Panc1 (cell line): ENCODE measurements around the gene TC2N. TPM values are rescaled to one million over a fixed set of nuclear protein-coding genes. Genes with fewer than 3 reads are reported as not detected.

ENCODE experiments used
- ATAC-seq: fragments of 200-7000 bp; cut with Tn5 transposase; 2 replicates; pipeline ENCODE4 v1.9.1; 2020; ENCODE audit warnings: mild to moderate bottlenecking, moderate library complexity
- BruUV-seq: library from RNA; stranded (reverse); fragments of 400-500 nt; replicated peaks from 2 replicates; lab custom pipeline; 2021; lab: Mats Ljungman, UMichigan
- CTCF ChIA-PET: fragments of 300-600 bp; sonication (Branson Sonifier 250); formaldehyde crosslinking; loops from one replicate; lab custom pipeline; 2022; ENCODE audit warnings: antibody characterized with exemption; lab: Charles Lee
- POLR2A ChIA-PET: fragments of 300-600 bp; sonication (Branson Sonifier 250); formaldehyde crosslinking; loops from one replicate; lab custom pipeline; 2022; ENCODE audit warnings: antibody characterized with exemption; lab: Charles Lee
- DNase-seq: peaks from one replicate; pipeline ENCODE4 v3.0.0-alpha.2; 2010; ENCODE audit warnings: low read depth, low spot score
- H3K27ac ChIP-seq: 2 replicates; pipeline ENCODE4 v1.5.1; 2011; ENCODE audit warnings: mild to moderate bottlenecking, low read length, inconsistent platforms
- H3K27me3 ChIP-seq: fragments of 200-500 bp; sonication (Bioruptor generic); 2 replicates; pipeline ENCODE4 v1.6.0; 2014; ENCODE audit warnings: low read length, inconsistent platforms; ENCODE audit not compliant: control insufficient read depth, insufficient read depth
- H3K36me3 ChIP-seq: fragments of 200-500 bp; sonication (Bioruptor generic); 2 replicates; pipeline ENCODE4 v1.5.1; 2014; ENCODE audit warnings: inconsistent platforms, mild to moderate bottlenecking, low read length, moderate library complexity; ENCODE audit not compliant: control insufficient read depth, insufficient read depth
- H3K4me1 ChIP-seq: 2 replicates; pipeline ENCODE4 v1.5.1; 2011; ENCODE audit warnings: inconsistent platforms, mild to moderate bottlenecking, low read length, moderate library complexity; ENCODE audit not compliant: control insufficient read depth, insufficient read depth
- H3K4me3 ChIP-seq, 2 experiments: 2 replicates each; pipeline ENCODE4 v1.5.1; 2011 to 2012; ENCODE audit warnings: low read depth in 2 of 2, low read length in 2 of 2, mild to moderate bottlenecking in 2 of 2, inconsistent platforms in 1 of 2, moderate library complexity in 1 of 2
- H3K9me3 ChIP-seq: fragments of 200-500 bp; sonication (Bioruptor generic); 2 replicates; pipeline ENCODE4 v1.5.1; 2014; ENCODE audit warnings: low read depth, mild to moderate bottlenecking, inconsistent platforms, low read length, moderate library complexity; ENCODE audit not compliant: control insufficient read depth, insufficient read depth
- CTCF ChIP-seq: fragments of 450-650 bp; IDR thresholded peaks from 2 replicates; pipeline ENCODE4 v1.5.1; 2017; ENCODE audit warnings: mild to moderate bottlenecking
- POLR2AphosphoS5 ChIP-seq: IDR thresholded peaks from 2 replicates; pipeline ENCODE4 v1.6.1; 2012; ENCODE audit warnings: mild to moderate bottlenecking, low read depth, low read length, moderate library complexity
- REST ChIP-seq, 2 experiments: IDR thresholded peaks; 2 replicates each; pipeline ENCODE4 v1.6.1; 2011 to 2012; ENCODE audit warnings: low read depth in 2 of 2, control low read depth in 1 of 2, low read length in 1 of 2, mild to moderate bottlenecking in 1 of 2, moderate library complexity in 1 of 2; ENCODE audit not compliant: insufficient read depth in 1 of 2
- SIN3A ChIP-seq: IDR thresholded peaks from 2 replicates; pipeline ENCODE4 v1.6.1; 2012; ENCODE audit warnings: low read depth, mild to moderate bottlenecking, low read length, moderate library complexity, borderline replicate concordance; ENCODE audit not compliant: insufficient read depth
- TCF7L2 ChIP-seq: IDR thresholded peaks from 2 replicates; pipeline ENCODE4 v1.6.1; 2011; ENCODE audit warnings: mild to moderate bottlenecking, low read depth, low read length, inconsistent platforms
- in situ Hi-C: cut with HindIII; loops from 2 replicates; pipeline ENCODE4 v1.10.0; 2016; ENCODE audit warnings: low sequenced_read_pairs, low pct_unique_long_range_greater_than_20kb
- intact Hi-C: fragments of 100-400 bp; cut with micrococcal nuclease; formaldehyde crosslinking; loops from one replicate; pipeline ENCODE4 v1.10.0; 2022; ENCODE audit not compliant: unreplicated experiment
- total RNA-seq: library from RNA; stranded (reverse); gene quantifications from one replicate; pipeline ENCODE4 v1.2.1, GENCODE V29; 2021; ENCODE audit not compliant: unreplicated experiment

Gene TC2N
- total RNA-seq, 1 experiment from 2014 or later, result 0.49 TPM

- ATAC-seq, result no peak
- ChIA-PET POLR2A (no interaction called here), CTCF (no interaction called here)
- no peaks in the 10 kb centered on the region for H3K36me3 ChIP-seq
- no peak overlapping the region for H3K4me3 ChIP-seq
- TF ChIP-seq CTCF (no peak), REST (IDR thresholded peaks at IDR 0.05; ENCODE audit: insufficient read depth in 1 of 2, low read depth in 2 of 2, low read length in 1 of 2) (no peak)
- no peaks in the 10 kb centered on the region for H3K4me1 ChIP-seq
- BruUV-seq, result no TSS peak
- intact Hi-C loops, result no loop called here
- no peak for DNase-seq
- no peak overlapping the region for H3K27ac ChIP-seq
- H3K27me3 ChIP-seq, result no peaks in the 10 kb centered on the region
- in situ Hi-C loops, result no loop called here
- no peaks in the 10 kb centered on the region for H3K9me3 ChIP-seq
Observed at GRCh38 chr14:91753501-91754128, 113.7 kb downstream of the TC2N start.

GRCh38 chr14:91752961-91753360, 114.4 kb downstream of the TC2N start:
- no peaks in the 10 kb centered on the region for H3K4me1 ChIP-seq
- CTCF ChIA-PET, result no interaction called here
- ATAC-seq (no peak), DNase-seq (no peak)
- H3K9me3 ChIP-seq, result no peaks in the 10 kb centered on the region
- no peak overlapping the region for H3K4me3 ChIP-seq
- no peak overlapping the region for H3K27ac ChIP-seq
- BruUV-seq, result no TSS peak
- H3K27me3 ChIP-seq, result no peaks in the 10 kb centered on the region
- intact Hi-C loops (no loop called here), in situ Hi-C loops (no loop called here)
- H3K36me3 ChIP-seq, result no peaks in the 10 kb centered on the region
- POLR2A ChIA-PET, result no interaction called here
- TF ChIP-seq TCF7L2 (no peak), POLR2AphosphoS5 (no peak), REST (IDR thresholded peaks at IDR 0.05; ENCODE audit: insufficient read depth in 1 of 2, low read depth in 2 of 2, low read length in 1 of 2) (no peak), SIN3A (no peak), CTCF (no peak)
